ENCODE measurements around the gene GALNT3. TPM values are rescaled to one million over a fixed set of nuclear protein-coding genes. Genes with fewer than 3 reads are reported as not detected.

The GALNT3 gene
- 2.6 TPM for total RNA-seq
- 18.9 TPM for polyA plus RNA-seq
- long read RNA-seq, donor 1, result 0 reads
- long read RNA-seq, donor 2, result 0 reads
- long read RNA-seq, donor 3, result 0 reads
- long read RNA-seq, donor 4, result 0 reads
- long read RNA-seq, donor 5, result 0 reads
- long read RNA-seq, donor 6, result 0 reads
- long read RNA-seq, donor 7, result 0 reads
- long read RNA-seq, donor 8, result 0 reads
- long read RNA-seq, donor 9, result 0 reads
- long read RNA-seq, donor 10, result 0 reads

DNA sequence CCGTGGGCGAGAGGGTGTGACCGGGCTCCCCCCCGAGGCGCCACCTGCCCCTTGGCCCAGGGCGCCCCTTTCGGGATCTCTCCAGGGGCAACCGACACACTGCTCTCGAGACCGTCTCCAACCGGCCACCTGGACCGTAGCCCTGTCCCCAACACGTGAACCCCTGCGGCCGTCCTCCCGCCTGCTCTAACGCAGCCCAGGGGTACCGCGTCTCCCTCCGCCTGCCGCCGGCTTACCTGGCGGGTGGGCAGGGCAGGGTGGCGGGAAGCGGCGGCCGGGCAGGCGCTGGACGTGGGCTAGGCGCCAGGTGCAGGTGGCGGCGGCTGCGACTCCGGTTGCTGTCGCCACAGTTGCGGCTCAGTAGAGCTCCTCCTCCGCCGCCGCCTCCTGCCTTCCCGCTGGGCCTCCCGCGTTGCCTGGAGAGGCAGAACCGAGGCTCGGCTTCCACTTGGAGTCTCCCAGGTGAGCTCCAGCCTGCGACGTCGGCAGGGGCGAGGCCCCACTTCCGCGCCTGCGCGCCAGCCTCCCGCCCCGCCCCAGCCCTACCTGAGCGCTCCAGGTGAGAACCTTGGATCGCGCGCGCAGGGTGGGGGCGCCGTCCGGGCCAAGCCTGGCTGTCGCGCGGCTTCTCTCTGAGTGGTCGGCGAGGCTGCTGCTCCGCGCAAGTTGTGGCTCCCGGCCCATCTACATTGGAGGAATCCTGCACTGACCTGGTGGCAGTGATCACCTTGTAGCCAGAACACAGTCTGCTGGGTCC, at the start of gene GALNT3:
Gene GALNT3, minus strand, starts transcription at position 469 of the 757 bp plus-strand sequence. CDS start 23,547 bp downstream, outside the sequence.
- Histone ChIP-seq H3K36me3 (ENCODE audit: control insufficient read depth in 2 of 2, insufficient read depth in 2 of 2, low read length in 1 of 2) (no peaks in the 10 kb centered on the region), H3K9me3 (ENCODE audit: control insufficient read depth in 2 of 2, insufficient read depth in 1 of 2, low read length in 1 of 2) (peaks cover 0 to 5% of the 10 kb centered on the region in 2 donors), H3K27ac (ENCODE audit: low read depth in 1 of 2, low read length in 1 of 2) (peak within 1 kb of the TSS; percentile 53 to 58), H3K4me3 (ENCODE audit: low read length in 2 of 2) (peak within 1 kb of the TSS; percentile 50 to 54), H3K4me1 (ENCODE audit: control insufficient read depth in 2 of 2, insufficient read depth in 2 of 2, low read length in 2 of 2) (peaks cover 15 to 21% of the 10 kb centered on the region in 2 donors), H3K27me3 (ENCODE audit: control insufficient read depth in 2 of 2, insufficient read depth in 1 of 2, low read length in 1 of 2) (peaks cover 11 to 20% of the 10 kb centered on the region in 2 donors)
- DNase-seq (ENCODE audit: low read depth in 6 of 9, low spot score in 9 of 9), result peak in 3 of 9 donors; percentile 15 to 49 (median 30)
- WGBS, result under 1% methylated on average over 70 of the region's 70 CpGs

DNA sequence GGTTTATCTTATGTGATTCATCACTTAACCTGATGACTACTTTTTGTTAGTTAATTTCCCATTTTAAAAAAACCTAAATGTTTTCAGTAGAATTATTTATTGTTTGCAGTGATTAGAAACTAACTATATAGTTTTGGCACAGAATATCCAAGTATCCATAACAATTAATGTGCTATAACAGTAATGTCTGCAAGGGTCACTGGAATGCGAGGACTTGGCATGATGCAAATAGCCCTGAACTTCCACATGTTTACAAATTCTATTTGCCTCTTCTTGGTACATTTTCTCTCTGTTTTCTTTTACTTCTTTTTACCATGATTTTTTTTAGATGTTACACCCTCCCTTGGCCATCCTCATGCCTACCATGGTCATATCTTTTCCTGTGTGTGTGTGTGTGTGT, 49.3 kb upstream of the GALNT3 start:
- WGBS, result 100% methylated on average over 1 of the region's 1 CpG
- Histone ChIP-seq H3K36me3 (ENCODE audit: control insufficient read depth in 2 of 2, insufficient read depth in 2 of 2, low read length in 1 of 2) (no peaks in the 10 kb centered on the region), H3K4me1 (ENCODE audit: control insufficient read depth in 2 of 2, insufficient read depth in 2 of 2, low read length in 2 of 2) (no peaks in the 10 kb centered on the region), H3K27ac (ENCODE audit: low read depth in 1 of 2, low read length in 1 of 2) (no peak overlapping the region), H3K27me3 (ENCODE audit: control insufficient read depth in 2 of 2, insufficient read depth in 1 of 2, low read length in 1 of 2) (no peaks in the 10 kb centered on the region), H3K9me3 (ENCODE audit: control insufficient read depth in 2 of 2, insufficient read depth in 1 of 2, low read length in 1 of 2) (no peaks in the 10 kb centered on the region), H3K4me3 (ENCODE audit: low read length in 2 of 2) (no peak overlapping the region)
- no peak for DNase-seq (ENCODE audit: low read depth in 6 of 9, low spot score in 9 of 9)

DNA sequence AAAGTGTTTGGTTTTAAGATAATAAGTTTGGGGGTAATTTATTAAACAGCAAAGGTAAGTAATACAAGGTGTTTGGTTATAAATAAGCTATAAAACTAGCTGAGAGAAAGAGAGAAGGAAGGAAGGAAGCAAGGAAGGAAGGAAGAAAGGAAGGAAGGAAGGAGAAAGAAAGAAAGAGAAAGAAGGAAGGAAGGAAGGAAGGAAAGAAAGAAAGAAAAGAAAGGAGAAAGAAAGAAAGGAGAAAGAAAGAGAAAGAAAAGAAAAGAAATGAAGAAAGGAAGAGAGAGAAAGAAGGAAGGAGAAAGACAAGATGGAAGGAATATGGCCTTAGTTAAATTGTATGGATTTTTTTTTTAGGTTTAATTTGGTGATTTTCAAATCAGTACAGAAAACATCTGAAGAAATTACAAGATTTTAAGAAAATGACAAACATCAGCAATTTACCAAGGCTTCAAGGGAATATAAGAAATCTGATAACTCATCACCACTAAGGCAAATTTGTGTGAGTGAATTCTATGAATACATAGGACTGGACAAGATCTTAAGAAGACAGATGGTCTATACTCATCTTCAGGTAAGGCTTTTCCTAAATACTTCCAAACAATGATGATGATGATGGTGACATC, 46.4 kb upstream of the GALNT3 start:
- Histone ChIP-seq H3K36me3 (ENCODE audit: control insufficient read depth in 2 of 2, insufficient read depth in 2 of 2, low read length in 1 of 2) (no peaks in the 10 kb centered on the region), H3K9me3 (ENCODE audit: control insufficient read depth in 2 of 2, insufficient read depth in 1 of 2, low read length in 1 of 2) (no peaks in the 10 kb centered on the region), H3K4me1 (ENCODE audit: control insufficient read depth in 2 of 2, insufficient read depth in 2 of 2, low read length in 2 of 2) (no peaks in the 10 kb centered on the region)

DNA sequence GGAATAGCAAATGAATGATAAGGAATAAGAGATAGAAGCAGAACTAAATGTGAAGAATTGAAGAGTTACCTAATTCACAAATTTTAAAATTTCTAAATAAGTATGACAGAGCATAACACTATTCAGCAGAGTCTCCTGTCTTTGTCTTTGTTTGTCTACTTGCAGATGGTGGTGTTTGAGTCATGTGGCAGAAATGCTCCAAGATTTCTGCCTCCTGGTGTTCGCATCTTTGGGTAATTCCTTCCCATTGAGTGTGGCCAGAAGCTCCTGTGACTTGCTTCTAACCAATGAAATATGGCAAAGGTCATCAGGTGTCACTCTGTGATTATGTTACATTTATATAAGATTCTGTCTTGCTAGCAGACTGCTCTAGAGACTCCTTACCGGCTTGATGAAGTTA, 45.6 kb upstream of the GALNT3 start:
- DNase-seq (ENCODE audit: low read depth in 6 of 9, low spot score in 9 of 9), result no peak
- H3K4me3 ChIP-seq (ENCODE audit: low read length in 2 of 2), result no peak overlapping the region
- H3K27me3 ChIP-seq (ENCODE audit: control insufficient read depth in 2 of 2, insufficient read depth in 1 of 2, low read length in 1 of 2), result no peaks in the 10 kb centered on the region
- no peaks in the 10 kb centered on the region for H3K36me3 ChIP-seq (ENCODE audit: control insufficient read depth in 2 of 2, insufficient read depth in 2 of 2, low read length in 1 of 2)
- 100% methylated on average over 2 of the region's 2 CpGs for WGBS
- H3K4me1 ChIP-seq (ENCODE audit: control insufficient read depth in 2 of 2, insufficient read depth in 2 of 2, low read length in 2 of 2), result no peaks in the 10 kb centered on the region
- no peaks in the 10 kb centered on the region for H3K9me3 ChIP-seq (ENCODE audit: control insufficient read depth in 2 of 2, insufficient read depth in 1 of 2, low read length in 1 of 2)
- H3K27ac ChIP-seq (ENCODE audit: low read depth in 1 of 2, low read length in 1 of 2), result no peak overlapping the region

More for the DNA sequence above, 46.4 kb upstream of the GALNT3 start:
- Histone ChIP-seq H3K27ac (ENCODE audit: low read depth in 1 of 2, low read length in 1 of 2) (no peak overlapping the region), H3K4me3 (ENCODE audit: low read length in 2 of 2) (no peak overlapping the region), H3K27me3 (ENCODE audit: control insufficient read depth in 2 of 2, insufficient read depth in 1 of 2, low read length in 1 of 2) (no peaks in the 10 kb centered on the region)
- no peak for DNase-seq (ENCODE audit: low read depth in 6 of 9, low spot score in 9 of 9)

DNA sequence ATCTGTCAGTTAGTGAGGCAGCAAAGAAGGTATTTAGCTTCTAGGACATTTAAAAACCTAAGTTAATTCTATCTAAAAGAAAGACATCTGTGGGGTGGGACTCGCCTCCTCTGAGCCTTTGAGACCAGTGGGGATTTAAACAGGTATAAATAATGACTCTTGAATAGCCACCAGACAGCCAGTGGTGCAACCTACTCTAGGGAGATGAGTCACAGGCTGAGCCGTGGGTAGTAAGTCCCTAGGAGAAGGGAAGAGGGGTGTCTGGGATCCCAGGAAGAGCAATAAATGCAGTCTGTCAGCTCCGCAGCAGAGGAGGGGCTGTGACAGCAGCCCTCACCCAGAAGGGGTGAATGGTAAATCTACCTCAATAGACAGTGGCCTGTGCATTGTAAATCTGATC, 43.1 kb upstream of the GALNT3 start:
- Histone ChIP-seq H3K4me1 (ENCODE audit: control insufficient read depth in 2 of 2, insufficient read depth in 2 of 2, low read length in 2 of 2) (no peaks in the 10 kb centered on the region), H3K4me3 (ENCODE audit: low read length in 2 of 2) (no peak overlapping the region), H3K9me3 (ENCODE audit: control insufficient read depth in 2 of 2, insufficient read depth in 1 of 2, low read length in 1 of 2) (no peaks in the 10 kb centered on the region), H3K27ac (ENCODE audit: low read depth in 1 of 2, low read length in 1 of 2) (no peak overlapping the region), H3K36me3 (ENCODE audit: control insufficient read depth in 2 of 2, insufficient read depth in 2 of 2, low read length in 1 of 2) (no peaks in the 10 kb centered on the region), H3K27me3 (ENCODE audit: control insufficient read depth in 2 of 2, insufficient read depth in 1 of 2, low read length in 1 of 2) (no peaks in the 10 kb centered on the region)
- DNase-seq (ENCODE audit: low read depth in 6 of 9, low spot score in 9 of 9), result no peak
- WGBS, result 95% methylated on average over 3 of the region's 3 CpGs

DNA sequence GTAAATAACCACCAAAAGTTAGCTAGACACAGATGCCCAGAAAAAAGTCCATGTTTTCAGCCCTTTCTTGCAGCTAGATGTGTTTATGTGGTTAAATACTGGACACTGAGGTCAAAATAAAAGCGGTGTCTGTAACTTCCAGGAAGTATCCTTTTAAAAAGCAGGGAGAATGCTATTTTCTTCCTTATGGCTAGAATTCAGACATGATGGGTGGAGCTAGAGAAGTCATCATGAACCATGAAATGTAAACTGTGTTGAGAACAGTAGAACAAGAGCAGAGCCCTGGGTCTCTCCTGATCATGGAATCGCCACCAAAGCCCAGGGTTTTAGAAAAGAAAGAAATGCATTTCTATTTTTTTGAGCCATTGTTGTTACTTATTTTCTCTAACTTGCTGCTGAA, 41.3 kb upstream of the GALNT3 start:
- WGBS, result 96% methylated on average over 2 of the region's 2 CpGs
- Histone ChIP-seq H3K36me3 (ENCODE audit: control insufficient read depth in 2 of 2, insufficient read depth in 2 of 2, low read length in 1 of 2) (no peaks in the 10 kb centered on the region), H3K27me3 (ENCODE audit: control insufficient read depth in 2 of 2, insufficient read depth in 1 of 2, low read length in 1 of 2) (no peaks in the 10 kb centered on the region), H3K4me1 (ENCODE audit: control insufficient read depth in 2 of 2, insufficient read depth in 2 of 2, low read length in 2 of 2) (no peaks in the 10 kb centered on the region), H3K9me3 (ENCODE audit: control insufficient read depth in 2 of 2, insufficient read depth in 1 of 2, low read length in 1 of 2) (no peaks in the 10 kb centered on the region), H3K27ac (ENCODE audit: low read depth in 1 of 2, low read length in 1 of 2) (no peak overlapping the region), H3K4me3 (ENCODE audit: low read length in 2 of 2) (no peak overlapping the region)
- DNase-seq (ENCODE audit: low read depth in 6 of 9, low spot score in 9 of 9), result no peak

DNA sequence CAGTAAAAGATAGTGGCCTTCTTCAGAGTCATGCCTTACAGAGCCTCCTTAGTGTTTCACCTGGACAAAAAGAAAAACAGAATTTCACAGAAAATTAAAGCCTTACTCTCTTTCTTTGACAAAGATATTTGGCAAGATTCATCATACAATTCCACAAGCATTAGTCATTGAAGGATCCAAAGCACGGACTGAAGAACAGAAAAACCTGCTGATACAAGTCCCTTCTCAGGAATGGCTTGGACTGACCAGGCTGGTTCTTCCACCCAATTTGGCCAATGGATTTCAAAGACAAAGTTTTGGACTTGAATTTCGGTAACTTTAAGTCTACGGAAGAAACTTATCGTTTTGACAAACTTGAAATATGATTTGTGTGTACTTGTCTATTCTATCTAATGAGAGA, 39.1 kb upstream of the GALNT3 start:
- Histone ChIP-seq H3K27me3 (ENCODE audit: control insufficient read depth in 2 of 2, insufficient read depth in 1 of 2, low read length in 1 of 2) (no peaks in the 10 kb centered on the region), H3K4me3 (ENCODE audit: low read length in 2 of 2) (no peak overlapping the region), H3K9me3 (ENCODE audit: control insufficient read depth in 2 of 2, insufficient read depth in 1 of 2, low read length in 1 of 2) (no peaks in the 10 kb centered on the region), H3K4me1 (ENCODE audit: control insufficient read depth in 2 of 2, insufficient read depth in 2 of 2, low read length in 2 of 2) (no peaks in the 10 kb centered on the region), H3K36me3 (ENCODE audit: control insufficient read depth in 2 of 2, insufficient read depth in 2 of 2, low read length in 1 of 2) (no peaks in the 10 kb centered on the region), H3K27ac (ENCODE audit: low read depth in 1 of 2, low read length in 1 of 2) (no peak overlapping the region)
- peak in 1 of 9 donors; percentile 7 for DNase-seq (ENCODE audit: low read depth in 6 of 9, low spot score in 9 of 9)
- WGBS, result 94% methylated on average over 4 of the region's 4 CpGs

DNA sequence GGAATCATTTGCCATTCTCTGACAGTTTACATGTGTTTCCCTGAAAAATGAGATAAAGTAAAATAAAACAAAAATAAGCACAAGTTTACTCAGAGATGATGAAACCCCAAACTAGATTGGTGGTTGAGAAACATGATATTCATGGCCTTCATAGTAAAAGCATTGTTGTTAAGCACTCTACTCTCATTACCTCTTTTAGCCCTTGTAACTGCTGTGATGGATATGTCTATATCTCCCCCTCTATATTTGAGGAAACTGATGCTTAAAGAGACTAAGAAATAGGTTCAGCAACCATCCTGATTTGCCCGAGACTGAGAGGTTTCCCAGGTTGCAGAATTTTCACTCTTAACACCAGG, 33.9 kb upstream of the GALNT3 start:
- Histone ChIP-seq H3K27me3 (ENCODE audit: control insufficient read depth in 2 of 2, insufficient read depth in 1 of 2, low read length in 1 of 2) (no peaks in the 10 kb centered on the region), H3K4me3 (ENCODE audit: low read length in 2 of 2) (no peak overlapping the region), H3K27ac (ENCODE audit: low read depth in 1 of 2, low read length in 1 of 2) (no peak overlapping the region), H3K9me3 (ENCODE audit: control insufficient read depth in 2 of 2, insufficient read depth in 1 of 2, low read length in 1 of 2) (no peaks in the 10 kb centered on the region), H3K36me3 (ENCODE audit: control insufficient read depth in 2 of 2, insufficient read depth in 2 of 2, low read length in 1 of 2) (no peaks in the 10 kb centered on the region), H3K4me1 (ENCODE audit: control insufficient read depth in 2 of 2, insufficient read depth in 2 of 2, low read length in 2 of 2) (no peaks in the 10 kb centered on the region)
- 93% methylated on average over 1 of the region's 1 CpG for WGBS
- no peak for DNase-seq (ENCODE audit: low read depth in 6 of 9, low spot score in 9 of 9)
